Hepatocyte (in vitro differentiated cells): Measurements from ENCODE around the gene SEC22C. TPM values are rescaled to one million over a fixed set of nuclear protein-coding genes. Genes with fewer than 3 reads are reported as not detected.

ENCODE experiments used
- DNase-seq: peaks from one replicate; pipeline ENCODE4 v3.0.0-alpha.2; 2016; ENCODE audit warnings: low spot score
- H2AFZ ChIP-seq: fragments of 200-600 bp; sonication (generic); 2 replicates; pipeline ENCODE4 v1.6.0; 2016; ENCODE audit warnings: antibody characterized with exemption, mild to moderate bottlenecking
- H3K27ac ChIP-seq: fragments of 200-600 bp; sonication (generic); 2 replicates; pipeline ENCODE4 v1.5.1; 2016; ENCODE audit warnings: mild to moderate bottlenecking
- H3K27me3 ChIP-seq: fragments of 200-600 bp; sonication (generic); 2 replicates; pipeline ENCODE4 v1.6.1; 2016
- H3K36me3 ChIP-seq: fragments of 200-600 bp; sonication (generic); replicated peaks from 2 replicates; pipeline ENCODE4 v1.5.1; 2016; ENCODE audit warnings: low read depth; ENCODE audit not compliant: insufficient read depth
- H3K4me1 ChIP-seq: fragments of 200-600 bp; sonication (generic); 2 replicates; pipeline ENCODE4 v1.5.1; 2016; ENCODE audit warnings: mild to moderate bottlenecking, moderate library complexity; ENCODE audit not compliant: insufficient read depth
- H3K4me2 ChIP-seq: fragments of 200-600 bp; sonication (generic); 2 replicates; pipeline ENCODE4 v1.6.0; 2016
- H3K4me3 ChIP-seq: fragments of 200-600 bp; sonication (generic); 2 replicates; pipeline ENCODE4 v1.5.1; 2016; ENCODE audit warnings: mild to moderate bottlenecking
- H3K79me2 ChIP-seq: fragments of 200-600 bp; sonication (generic); 2 replicates; pipeline ENCODE4 v1.6.0; 2017; ENCODE audit warnings: mild to moderate bottlenecking
- H3K9me2 ChIP-seq: fragments of 200-600 bp; sonication (generic); replicated peaks from 2 replicates; pipeline ENCODE4 v1.6.0; 2017; ENCODE audit warnings: mild to moderate bottlenecking; ENCODE audit not compliant: insufficient read depth
- H3K9me3 ChIP-seq: fragments of 200-600 bp; sonication (generic); 2 replicates; pipeline ENCODE4 v1.5.1; 2016; ENCODE audit warnings: low read depth, mild to moderate bottlenecking
- H4K20me1 ChIP-seq: fragments of 200-600 bp; sonication (generic); 2 replicates; pipeline ENCODE4 v1.6.0; 2016; ENCODE audit warnings: mild to moderate bottlenecking; ENCODE audit not compliant: insufficient read depth, poor library complexity, severe bottlenecking
- EZH2 ChIP-seq: fragments of 200-600 bp; sonication (generic); IDR thresholded peaks from 2 replicates; pipeline ENCODE4 v1.6.1; 2016; ENCODE audit warnings: antibody characterized with exemption, mild to moderate bottlenecking, borderline replicate concordance
- EZH2phosphoT487 ChIP-seq: fragments of 200-600 bp; sonication (generic); IDR thresholded peaks from one replicate; pipeline ENCODE4 v1.6.1; 2018; ENCODE audit warnings: antibody characterized with exemption, mild to moderate bottlenecking, low read depth, moderate library complexity; ENCODE audit not compliant: unreplicated experiment, severe bottlenecking
- WGBS: methylation state at CpG from one replicate; pipeline ENCODE4 v1.1.6; 2016; ENCODE audit warnings: low lambda C conversion rate; ENCODE audit errors: missing lambda C conversion rate; 5-methylcytosine and 5-hydroxymethylcytosine counted together
- polyA plus RNA-seq: library from polyadenylated mRNA; unstranded; fragments of >200 nt; fragmentation: Nextera tagmentation; extraction: Ambion mirVana; gene quantifications from 2 replicates; pipeline ENCODE4 v1.2.1, GENCODE V29; 2016
- total RNA-seq: library from RNA; depleted of rRNA; stranded (reverse); fragments of >200 nt; gene quantifications from 2 replicates; pipeline ENCODE4 v1.2.3, GENCODE V29; 2014
- TF ChIP-seq, protein P1 (sequence below): fragments of 200-600 bp; sonication (generic); IDR thresholded peaks from 2 replicates; pipeline ENCODE4 v1.5.1; 2016; ENCODE audit warnings: antibody characterized with exemption, mild to moderate bottlenecking; ENCODE audit not compliant: poor library complexity

Gene SEC22C
- total and polyA plus RNA-seq, 2 experiments from 2014 or later = 31.4 to 53.9 TPM

DNA sequence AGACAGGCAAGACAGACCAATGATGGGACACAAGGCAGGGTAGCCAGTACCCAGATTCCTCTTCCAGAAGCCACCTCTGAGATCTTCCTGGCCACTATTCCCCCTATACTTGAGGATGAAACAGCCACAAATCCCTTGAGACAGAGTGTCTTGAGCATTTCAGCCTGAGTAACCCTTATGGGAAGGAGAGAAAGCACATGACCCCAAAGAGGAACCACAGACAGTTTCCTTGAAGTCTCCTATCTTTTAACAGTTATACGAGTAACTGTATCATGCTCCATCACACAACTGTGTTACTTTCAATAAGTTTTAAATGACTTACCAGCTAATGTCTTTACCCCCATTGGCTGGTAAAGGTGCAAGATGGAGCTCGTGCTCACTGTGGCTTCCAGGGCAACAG lies 70.0 kb downstream of the SEC22C start:
- H3K27me3 ChIP-seq = no peaks in the 10 kb centered on the region
- H3K9me2 ChIP-seq = no peaks in the 10 kb centered on the region
- H3K4me3 ChIP-seq = no peak overlapping the region
- no peaks in the 10 kb centered on the region for H4K20me1 ChIP-seq
- WGBS = 88% methylated on average over 2 of the region's 2 CpGs
- H3K4me2 ChIP-seq = no peak overlapping the region
- no peak for DNase-seq
- no peaks in the 10 kb centered on the region for H3K36me3 ChIP-seq
- H3K4me1 ChIP-seq = peaks cover 34% of the 10 kb centered on the region
- H2AFZ ChIP-seq = no peak overlapping the region
- peaks cover 4% of the 10 kb centered on the region for H3K79me2 ChIP-seq
- TF ChIP-seq EZH2 (no peak), EZH2phosphoT487 (no peak)
- TF ChIP-seq, protein P1, sequence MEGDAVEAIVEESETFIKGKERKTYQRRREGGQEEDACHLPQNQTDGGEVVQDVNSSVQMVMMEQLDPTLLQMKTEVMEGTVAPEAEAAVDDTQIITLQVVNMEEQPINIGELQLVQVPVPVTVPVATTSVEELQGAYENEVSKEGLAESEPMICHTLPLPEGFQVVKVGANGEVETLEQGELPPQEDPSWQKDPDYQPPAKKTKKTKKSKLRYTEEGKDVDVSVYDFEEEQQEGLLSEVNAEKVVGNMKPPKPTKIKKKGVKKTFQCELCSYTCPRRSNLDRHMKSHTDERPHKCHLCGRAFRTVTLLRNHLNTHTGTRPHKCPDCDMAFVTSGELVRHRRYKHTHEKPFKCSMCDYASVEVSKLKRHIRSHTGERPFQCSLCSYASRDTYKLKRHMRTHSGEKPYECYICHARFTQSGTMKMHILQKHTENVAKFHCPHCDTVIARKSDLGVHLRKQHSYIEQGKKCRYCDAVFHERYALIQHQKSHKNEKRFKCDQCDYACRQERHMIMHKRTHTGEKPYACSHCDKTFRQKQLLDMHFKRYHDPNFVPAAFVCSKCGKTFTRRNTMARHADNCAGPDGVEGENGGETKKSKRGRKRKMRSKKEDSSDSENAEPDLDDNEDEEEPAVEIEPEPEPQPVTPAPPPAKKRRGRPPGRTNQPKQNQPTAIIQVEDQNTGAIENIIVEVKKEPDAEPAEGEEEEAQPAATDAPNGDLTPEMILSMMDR = no peak
- H3K27ac ChIP-seq = no peak overlapping the region
- H3K9me3 ChIP-seq = no peaks in the 10 kb centered on the region

DNA sequence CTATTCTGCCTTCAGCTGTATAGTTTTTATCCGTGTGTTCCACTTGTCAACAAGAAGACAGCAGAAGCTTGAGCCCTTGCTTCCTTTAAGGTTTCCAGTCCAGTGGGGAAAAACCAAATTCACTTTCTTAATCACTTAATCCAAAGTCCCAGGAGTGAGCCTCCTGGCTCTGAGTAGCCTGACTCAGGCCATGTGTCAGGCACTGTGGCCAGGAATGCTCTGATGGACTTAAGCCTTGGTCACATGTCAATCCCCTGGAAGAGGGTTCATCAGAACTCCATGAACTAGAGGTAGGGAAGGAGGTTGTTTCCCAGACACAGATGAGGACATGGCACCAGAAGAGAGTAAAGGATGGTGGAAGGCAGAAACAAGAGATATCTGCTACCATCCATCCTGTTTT lies 70.6 kb downstream of the SEC22C start:
- Histone ChIP-seq H3K4me1 (peaks cover 39% of the 10 kb centered on the region), H3K36me3 (no peaks in the 10 kb centered on the region), H3K4me2 (peak overlapping the region; percentile 31), H3K27ac (peak overlapping the region; percentile 77), H3K9me2 (no peaks in the 10 kb centered on the region), H3K4me3 (no peak overlapping the region), H3K27me3 (no peaks in the 10 kb centered on the region), H2AFZ (no peak overlapping the region), H3K79me2 (peaks cover 4% of the 10 kb centered on the region), H4K20me1 (no peaks in the 10 kb centered on the region), H3K9me3 (no peaks in the 10 kb centered on the region)
- WGBS = 95% methylated on average over 1 of the region's 1 CpG
- TF ChIP-seq EZH2 (no peak), EZH2phosphoT487 (no peak)
- TF ChIP-seq, protein P1 = no peak
- DNase-seq = no peak

DNA sequence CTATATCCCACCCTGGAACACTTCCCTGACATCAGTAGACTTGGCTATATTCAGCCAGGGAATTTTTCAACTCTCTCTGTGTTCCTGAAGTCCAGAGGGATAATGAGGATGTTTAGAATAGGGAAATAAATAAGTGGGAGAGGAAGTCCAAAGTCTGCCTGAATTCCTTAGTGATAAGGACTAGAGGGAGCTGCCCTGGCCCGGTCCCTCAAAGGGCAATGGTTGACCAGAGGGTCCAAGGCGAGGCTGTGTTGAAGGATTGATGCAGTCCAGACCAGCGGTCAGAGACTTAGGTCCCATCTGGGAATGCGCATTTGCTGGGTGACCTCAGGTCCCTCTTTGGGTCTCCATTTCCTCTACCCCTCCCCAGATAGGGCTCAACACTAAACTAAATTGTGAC lies 71.4 kb downstream of the SEC22C start:
- Histone ChIP-seq H3K9me3 (no peaks in the 10 kb centered on the region), H3K27ac (peak overlapping the region; percentile 79), H3K27me3 (no peaks in the 10 kb centered on the region), H3K4me3 (no peak overlapping the region), H3K36me3 (no peaks in the 10 kb centered on the region), H3K79me2 (peaks cover 6% of the 10 kb centered on the region), H4K20me1 (no peaks in the 10 kb centered on the region), H3K9me2 (no peaks in the 10 kb centered on the region), H2AFZ (no peak overlapping the region), H3K4me1 (peaks cover 45% of the 10 kb centered on the region), H3K4me2 (peak overlapping the region; percentile 31)
- TF ChIP-seq EZH2 = no peak
- TF ChIP-seq EZH2phosphoT487 = no peak
- TF ChIP-seq, protein P1 = no peak
- peak; percentile 44 for DNase-seq
- 56% methylated on average over 4 of the region's 4 CpGs for WGBS

DNA sequence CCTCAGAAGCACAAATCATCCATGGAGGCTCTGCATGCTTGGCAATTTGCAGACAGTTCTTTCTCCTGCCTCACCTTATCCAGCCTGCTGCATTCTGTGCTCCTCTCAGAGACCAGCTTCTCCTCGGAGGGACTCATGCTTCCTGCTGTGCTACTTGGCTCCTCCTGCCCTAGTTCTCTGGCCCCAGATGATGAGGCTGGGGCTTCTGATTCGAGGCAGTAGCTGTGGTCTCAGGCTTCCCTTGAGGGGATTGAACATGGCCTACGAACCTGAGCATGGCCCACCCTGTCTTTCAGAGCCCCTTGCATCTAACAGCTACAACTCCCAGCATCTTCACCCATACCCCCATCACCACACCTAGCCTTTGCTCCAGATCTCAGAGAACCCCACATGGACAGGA lies 72.7 kb downstream of the SEC22C start:
- no peaks in the 10 kb centered on the region for H3K9me3 ChIP-seq
- H3K36me3 ChIP-seq = no peaks in the 10 kb centered on the region
- TF ChIP-seq EZH2 (no peak), EZH2phosphoT487 (no peak)
- TF ChIP-seq, protein P1 = no peak
- no peak overlapping the region for H2AFZ ChIP-seq
- peaks cover 6% of the 10 kb centered on the region for H3K79me2 ChIP-seq
- peaks cover 53% of the 10 kb centered on the region for H3K4me1 ChIP-seq
- H3K27me3 ChIP-seq = no peaks in the 10 kb centered on the region
- H3K4me2 ChIP-seq = no peak overlapping the region
- no peak overlapping the region for H3K4me3 ChIP-seq
- WGBS = 82% methylated on average over 3 of the region's 3 CpGs
- peak overlapping the region; percentile 79 for H3K27ac ChIP-seq
- no peaks in the 10 kb centered on the region for H4K20me1 ChIP-seq
- no peaks in the 10 kb centered on the region for H3K9me2 ChIP-seq
- no peak for DNase-seq
